GM12891 (cell line): Measurements from ENCODE around the gene JPH4.

ENCODE experiments used
- PAX5 ChIP-seq: IDR thresholded peaks from 2 replicates; pipeline ENCODE4 v1.6.1; 2011; ENCODE audit warnings: low read length, moderate library complexity, mild to moderate bottlenecking; ENCODE audit not compliant: insufficient read depth, severe bottlenecking
- POLR2A ChIP-seq: IDR thresholded peaks from 2 replicates; pipeline ENCODE4 v1.6.1; 2011; ENCODE audit warnings: low read depth, low read length, control low read depth
- POLR2AphosphoS5 ChIP-seq: IDR thresholded peaks from 2 replicates; pipeline ENCODE4 v1.6.1; 2011; ENCODE audit warnings: low read depth, low read length, control low read depth
- POU2F2 ChIP-seq: IDR thresholded peaks from 2 replicates; pipeline ENCODE4 v1.6.1; 2011; ENCODE audit warnings: low read depth, mild to moderate bottlenecking, control low read depth, low read length, moderate library complexity
- SPI1 ChIP-seq: IDR thresholded peaks from 2 replicates; pipeline ENCODE4 v1.6.1; 2011; ENCODE audit warnings: low read depth, low read length, control low read depth
- TAF1 ChIP-seq: IDR thresholded peaks from 2 replicates; pipeline ENCODE4 v1.6.1; 2011; ENCODE audit warnings: low read depth, low read length, control low read depth

DNA sequence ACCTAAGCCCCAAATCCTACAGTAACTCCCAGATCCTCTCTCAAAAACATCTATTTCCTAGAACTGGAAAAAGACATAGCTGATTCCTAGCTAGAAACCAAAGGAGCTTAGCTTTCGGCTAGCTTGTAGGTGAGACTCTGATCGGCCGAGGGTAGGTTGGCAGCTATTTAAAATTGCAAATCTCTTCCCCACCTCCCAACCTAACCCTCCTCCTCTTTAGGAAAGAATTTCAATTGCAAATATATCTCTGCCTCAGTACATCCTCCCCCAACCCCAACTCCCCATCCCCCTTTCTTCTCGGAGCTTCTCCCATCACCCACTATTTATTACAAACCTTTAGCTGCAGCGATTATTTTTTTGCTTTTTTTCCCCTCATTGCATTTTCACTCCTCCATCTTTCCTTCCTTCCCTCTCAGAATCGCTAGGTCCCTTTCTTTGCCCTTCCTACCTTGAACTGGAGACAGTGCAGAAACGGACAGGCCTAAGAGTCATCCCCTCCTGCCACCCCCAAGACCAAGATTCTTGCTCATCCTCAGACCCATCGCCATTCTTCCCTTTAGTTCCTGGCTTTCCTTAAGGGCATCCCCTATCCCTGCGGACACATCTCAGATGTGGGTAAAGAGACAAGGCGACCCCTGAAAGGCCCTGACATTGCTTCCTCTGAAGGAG lies 40.4 kb downstream of the JPH4 start:
- TF ChIP-seq POLR2AphosphoS5: no peak
- no peak for TF ChIP-seq TAF1
- no peak for TF ChIP-seq POLR2A
- TF ChIP-seq SPI1: no peak
- TF ChIP-seq POU2F2: no peak
- no peak for TF ChIP-seq PAX5
